ENCODE results near the gene COPA.

GRCh38 chr1:160326418-160326817 lies 16.6 kb downstream of the COPA start:
- TF ChIP-seq CTCF (IDR thresholded peaks at IDR 0.05; ENCODE audit: insufficient read depth, low read length) (no peak), REST (IDR thresholded peaks at IDR 0.05; ENCODE audit: insufficient replicate concordance, low read depth) (no peak), POLR2AphosphoS5 (IDR thresholded peaks at IDR 0.05; ENCODE audit: low read depth) (no peak), GABPA (IDR thresholded peaks at IDR 0.05; ENCODE audit: low read depth) (no peak)
